Effector memory CD4-positive, alpha-beta T cell (primary cell): Measurements from ENCODE around the gene CBR3.

Experiments used
- DNase-seq, 3 donors: peaks; one replicate each; pipeline ENCODE4 v3.0.0-alpha.2; 2020
- H3K27ac ChIP-seq: 2 replicates; pipeline ENCODE4 v1.7.0; 2013; ENCODE audit warnings: mild to moderate bottlenecking, low read length, moderate library complexity; ENCODE audit not compliant: insufficient read depth, poor library complexity, severe bottlenecking
- H3K27me3 ChIP-seq: replicated peaks from 2 replicates; pipeline ENCODE4 v1.7.0; 2013; ENCODE audit warnings: mild to moderate bottlenecking, low read length; ENCODE audit not compliant: insufficient read depth, control insufficient read depth, poor library complexity, severe bottlenecking
- H3K36me3 ChIP-seq: 2 replicates; pipeline ENCODE4 v1.7.0; 2013; ENCODE audit warnings: mild to moderate bottlenecking, low read length, moderate library complexity; ENCODE audit not compliant: control insufficient read depth, insufficient read depth
- H3K4me1 ChIP-seq: 2 replicates; pipeline ENCODE4 v1.7.0; 2013; ENCODE audit warnings: low read length, mild to moderate bottlenecking; ENCODE audit not compliant: control insufficient read depth, insufficient read depth, poor library complexity, severe bottlenecking
- H3K4me3 ChIP-seq: 2 replicates; pipeline ENCODE4 v1.7.0; 2013; ENCODE audit warnings: low read length, low read depth, mild to moderate bottlenecking; ENCODE audit not compliant: insufficient read depth, poor library complexity, severe bottlenecking
- H3K9me3 ChIP-seq: 2 replicates; pipeline ENCODE4 v1.7.0; 2013; ENCODE audit warnings: mild to moderate bottlenecking, low read length, moderate library complexity; ENCODE audit not compliant: control insufficient read depth

The CBR3 gene

DNA sequence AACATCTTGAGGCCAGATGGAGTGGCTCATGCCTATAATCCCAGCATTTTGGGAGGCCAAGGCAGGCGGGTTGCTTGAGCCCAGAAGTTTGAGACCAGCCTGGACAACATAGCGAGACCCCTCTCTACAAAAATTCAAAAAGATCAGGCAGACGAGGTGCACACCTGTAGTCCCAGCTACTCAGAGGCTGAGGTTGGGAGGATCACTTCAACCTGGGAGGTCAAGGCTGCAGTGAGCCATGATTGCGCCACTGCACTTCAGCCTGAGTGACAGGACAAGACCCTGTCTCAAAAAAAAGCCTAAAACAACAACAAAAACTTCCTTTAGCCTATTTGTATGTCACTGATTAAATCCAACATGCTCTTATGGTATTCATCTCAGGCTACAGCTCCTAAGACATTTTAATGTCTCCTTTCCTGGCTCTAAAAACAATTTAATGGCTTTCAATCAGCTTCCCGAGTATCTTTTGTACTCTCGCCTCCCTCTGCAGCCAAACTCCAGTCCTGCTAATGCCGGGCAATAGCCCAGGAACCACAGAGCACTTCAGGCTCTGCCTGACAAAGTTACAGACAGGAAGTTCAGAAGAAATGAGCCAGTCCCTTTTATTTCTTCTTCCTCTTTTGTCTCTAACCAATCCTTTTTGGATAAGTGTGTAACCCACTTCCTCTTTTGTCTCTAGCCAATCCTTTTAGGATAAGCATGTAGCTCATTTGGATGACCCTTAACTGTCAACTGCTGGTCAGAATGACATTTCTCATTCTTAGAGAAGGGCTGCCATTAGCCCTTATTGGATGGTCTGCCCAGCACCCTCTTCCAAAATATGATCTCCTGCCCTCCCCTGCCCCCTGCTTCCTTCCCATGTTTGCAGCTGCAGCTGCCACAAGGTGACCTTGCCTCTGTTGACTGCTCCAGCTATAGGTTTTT, 15.2 kb downstream of the CBR3 start:
- Histone ChIP-seq H3K4me1 (peaks cover 26% of the 10 kb centered on the region), H3K36me3 (no peaks in the 10 kb centered on the region), H3K27ac (no peak overlapping the region), H3K27me3 (no peaks in the 10 kb centered on the region), H3K4me3 (no peak overlapping the region), H3K9me3 (no peaks in the 10 kb centered on the region)
- DNase-seq, result no peak

DNA sequence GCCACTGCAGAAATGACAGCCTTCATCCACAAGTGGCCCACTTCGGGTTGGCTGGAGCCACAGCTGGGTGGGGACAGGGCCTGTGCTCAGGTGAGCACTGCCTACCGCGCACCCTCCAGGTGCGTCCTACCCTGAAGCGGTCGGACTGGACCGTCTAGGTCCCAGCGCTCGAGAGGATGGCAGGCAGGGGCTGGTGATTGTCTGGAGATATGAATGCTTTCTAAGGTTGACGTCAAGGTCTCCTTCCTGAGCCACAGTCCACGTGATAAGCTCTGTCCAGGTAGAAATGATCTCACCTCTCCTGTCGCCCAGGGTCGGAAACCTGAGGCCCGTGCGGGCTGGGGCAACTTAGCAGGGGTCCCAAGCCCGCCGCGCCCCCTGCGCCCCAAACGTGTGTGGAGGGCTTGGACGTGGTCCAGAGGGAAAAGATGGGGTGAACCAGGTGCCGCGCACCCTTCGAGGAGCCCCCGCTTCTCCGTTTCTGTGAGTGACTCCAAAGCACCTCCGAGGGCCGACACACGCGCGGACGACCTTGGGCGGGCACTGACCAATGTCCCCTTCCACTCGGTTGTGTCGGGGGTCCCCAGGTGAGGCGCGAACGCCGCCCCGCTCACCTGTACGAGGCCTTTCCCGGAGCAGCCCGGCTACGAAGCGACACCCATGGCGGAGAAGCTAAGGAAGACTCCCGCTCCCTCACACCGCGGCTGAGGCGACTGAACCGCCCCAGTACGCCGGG, 20.9 kb downstream of the CBR3 start:
- Histone ChIP-seq H3K27me3 (no peaks in the 10 kb centered on the region), H3K9me3 (no peaks in the 10 kb centered on the region), H3K36me3 (no peaks in the 10 kb centered on the region), H3K4me3 (peak overlapping the region; percentile 74), H3K4me1 (peaks cover 19% of the 10 kb centered on the region), H3K27ac (peak overlapping the region; percentile 70)
- DNase-seq, result peak in 1 of 3 donors; percentile 3

DNA sequence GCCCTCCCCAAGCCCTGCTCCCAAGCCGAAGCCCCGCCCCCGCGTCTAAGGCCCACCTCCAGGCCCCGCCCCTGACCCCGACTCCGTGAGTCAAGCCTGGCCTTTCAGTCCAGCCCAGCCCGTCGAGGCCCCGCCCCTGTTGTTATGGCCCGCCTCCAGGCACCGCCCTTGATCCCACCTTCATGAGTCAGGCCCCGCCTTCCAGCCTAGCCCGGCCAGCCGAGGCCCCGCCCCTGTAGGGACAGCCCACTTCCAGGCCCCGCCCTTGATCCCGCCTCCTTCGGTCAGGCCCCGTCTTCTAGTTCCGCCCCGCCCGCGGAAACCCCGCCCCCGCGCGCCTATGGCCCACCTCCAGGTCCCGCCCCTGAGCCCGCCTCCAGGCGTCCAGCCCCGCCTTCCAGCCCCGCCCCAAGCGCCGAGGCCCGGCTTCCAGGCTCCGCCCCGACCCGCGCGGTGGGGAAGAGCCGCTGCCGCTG, 21.5 kb downstream of the CBR3 start:
- Histone ChIP-seq H3K27me3 (no peaks in the 10 kb centered on the region), H3K9me3 (no peaks in the 10 kb centered on the region), H3K4me3 (peak overlapping the region; percentile 93), H3K4me1 (peaks cover 18% of the 10 kb centered on the region), H3K36me3 (no peaks in the 10 kb centered on the region), H3K27ac (peak overlapping the region; percentile 70)
- peak; percentile 100 for DNase-seq

DNA sequence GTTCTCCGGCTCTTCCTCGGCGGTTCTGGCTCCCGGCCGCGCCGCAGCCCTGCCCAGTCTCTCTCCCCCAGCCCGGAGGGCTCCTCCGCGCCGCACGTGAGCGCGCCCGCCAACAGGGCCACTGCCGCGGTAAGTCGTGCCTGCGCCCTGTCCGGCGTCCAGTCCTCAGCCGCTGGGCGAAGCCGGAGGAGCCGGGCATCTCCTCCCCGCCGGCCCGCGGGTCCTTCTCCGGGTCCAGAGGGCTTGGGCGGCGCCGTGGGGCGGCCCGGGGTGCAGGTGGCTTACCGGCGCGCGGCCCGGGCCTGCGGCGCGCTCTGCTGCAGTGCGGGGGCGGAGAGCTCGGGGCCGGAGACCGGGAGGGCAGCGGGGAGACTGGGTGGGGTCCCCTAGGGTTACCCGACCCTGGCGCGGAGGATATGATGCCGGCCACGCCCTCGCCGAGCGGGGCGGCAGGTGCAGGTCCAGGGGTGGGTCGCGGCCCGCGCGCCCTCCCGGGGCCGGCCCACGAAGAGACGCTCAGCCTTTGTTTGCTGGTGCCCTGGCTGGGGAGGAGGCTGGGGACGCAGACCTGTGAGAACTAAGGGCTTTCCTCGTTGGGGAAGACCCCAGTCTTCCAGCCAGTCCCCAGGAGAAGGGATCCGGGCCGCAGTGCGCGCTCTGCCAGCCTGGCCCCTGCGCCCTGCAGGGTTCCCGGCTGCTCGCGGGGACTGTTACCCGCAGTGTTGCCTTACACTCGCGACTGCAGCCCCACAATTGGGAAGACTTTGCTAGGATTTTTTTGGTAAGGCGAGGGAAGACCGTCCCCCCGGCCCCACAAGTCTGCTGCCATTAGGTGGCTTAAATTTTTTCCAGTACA, 22.2 kb downstream of the CBR3 start, which contains the start of gene DOP1B:
DOP1B (plus strand) TSS at position 10 of the 856 bp plus-strand sequence. CDS start 7,910 bp downstream, outside the sequence.
- Histone ChIP-seq H3K27ac (peak within 1 kb of the TSS; percentile 70), H3K27me3 (no peaks in the 10 kb centered on the region), H3K4me1 (peaks cover 18% of the 10 kb centered on the region), H3K9me3 (no peaks in the 10 kb centered on the region), H3K4me3 (peak within 1 kb of the TSS; percentile 93), H3K36me3 (no peaks in the 10 kb centered on the region)
- DNase-seq, result peak in 1 of 3 donors; percentile 9

DNA sequence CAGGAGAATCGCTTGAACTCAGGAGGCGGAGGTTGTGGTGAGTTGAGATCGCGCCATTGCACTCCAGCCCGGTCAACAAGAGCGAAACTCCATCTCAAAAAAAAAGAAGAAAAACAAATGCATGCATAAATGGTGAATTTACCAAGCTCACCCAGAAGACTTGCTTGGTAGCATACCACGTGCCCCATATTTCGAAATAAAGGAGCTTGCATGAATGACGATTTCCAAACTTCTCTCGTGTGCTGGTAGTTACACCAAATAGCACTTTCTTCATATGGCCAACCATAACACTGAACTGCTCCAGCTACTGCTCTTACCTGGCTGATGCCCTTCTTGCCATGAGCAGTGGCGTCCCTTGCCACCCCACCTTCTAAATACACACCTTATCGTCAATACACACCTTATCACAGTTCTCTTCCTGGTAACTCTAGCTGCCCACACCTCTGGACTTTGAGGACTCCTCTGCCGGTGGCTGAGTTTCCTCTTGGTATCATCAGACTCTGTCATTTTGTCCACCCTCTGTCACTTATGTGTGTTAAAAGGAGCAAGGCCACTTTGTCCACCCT, 24.6 kb downstream of the CBR3 start:
- H3K27me3 ChIP-seq, result no peaks in the 10 kb centered on the region
- peaks cover 18% of the 10 kb centered on the region for H3K4me1 ChIP-seq
- no peaks in the 10 kb centered on the region for H3K9me3 ChIP-seq
- DNase-seq, result no peak
- no peaks in the 10 kb centered on the region for H3K36me3 ChIP-seq
- H3K4me3 ChIP-seq, result no peak overlapping the region
- no peak overlapping the region for H3K27ac ChIP-seq

DNA sequence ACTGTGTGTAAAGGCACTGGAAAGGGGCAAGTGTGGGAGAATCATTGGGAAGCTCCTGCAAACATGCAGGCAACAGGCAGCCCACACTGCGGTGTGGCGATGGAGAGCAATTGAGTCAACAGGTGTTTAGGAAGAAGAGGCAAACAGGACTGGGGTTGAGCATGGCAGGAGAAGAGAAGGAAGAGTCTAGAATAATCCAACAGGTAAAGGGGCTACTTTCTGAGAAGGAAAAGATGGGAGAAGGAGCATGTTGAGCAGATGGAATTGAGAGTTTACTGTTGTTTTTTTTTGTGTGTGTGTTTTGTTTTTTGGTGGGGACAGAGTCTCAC, 25.9 kb downstream of the CBR3 start:
- peaks cover 6% of the 10 kb centered on the region for H3K4me1 ChIP-seq

DNA sequence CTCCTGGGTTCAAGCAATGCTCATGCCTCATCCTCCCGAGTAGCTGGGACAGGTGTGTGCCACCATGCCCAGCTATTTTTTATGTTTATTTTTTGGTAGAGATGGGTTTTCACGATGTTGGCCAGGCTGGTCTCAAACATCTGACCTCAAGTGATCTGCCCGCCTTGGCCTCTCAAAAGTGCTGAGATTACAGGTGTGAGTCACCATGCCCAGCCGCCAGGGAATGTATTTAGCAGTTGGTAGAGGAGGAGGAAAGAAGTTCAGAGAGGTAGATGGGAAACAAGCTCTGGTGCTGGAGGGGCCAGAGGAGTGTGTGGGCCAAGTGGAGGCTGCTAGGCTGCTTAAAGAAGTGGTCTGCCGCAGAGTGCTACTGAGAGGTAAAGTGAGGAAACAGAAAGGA, 27.8 kb downstream of the CBR3 start:
- no peaks in the 10 kb centered on the region for H3K27me3 ChIP-seq
- no peak overlapping the region for H3K4me3 ChIP-seq
- DNase-seq, result no peak
- H3K36me3 ChIP-seq, result peaks cover 2% of the 10 kb centered on the region
- no peaks in the 10 kb centered on the region for H3K9me3 ChIP-seq
- H3K27ac ChIP-seq, result no peak overlapping the region
- peaks cover under 1% of the 10 kb centered on the region for H3K4me1 ChIP-seq

More for the DNA sequence above, 25.9 kb downstream of the CBR3 start:
- no peak overlapping the region for H3K27ac ChIP-seq
- no peaks in the 10 kb centered on the region for H3K9me3 ChIP-seq
- DNase-seq, result no peak
- H3K4me3 ChIP-seq, result no peak overlapping the region
- no peaks in the 10 kb centered on the region for H3K36me3 ChIP-seq
- no peaks in the 10 kb centered on the region for H3K27me3 ChIP-seq

DNA sequence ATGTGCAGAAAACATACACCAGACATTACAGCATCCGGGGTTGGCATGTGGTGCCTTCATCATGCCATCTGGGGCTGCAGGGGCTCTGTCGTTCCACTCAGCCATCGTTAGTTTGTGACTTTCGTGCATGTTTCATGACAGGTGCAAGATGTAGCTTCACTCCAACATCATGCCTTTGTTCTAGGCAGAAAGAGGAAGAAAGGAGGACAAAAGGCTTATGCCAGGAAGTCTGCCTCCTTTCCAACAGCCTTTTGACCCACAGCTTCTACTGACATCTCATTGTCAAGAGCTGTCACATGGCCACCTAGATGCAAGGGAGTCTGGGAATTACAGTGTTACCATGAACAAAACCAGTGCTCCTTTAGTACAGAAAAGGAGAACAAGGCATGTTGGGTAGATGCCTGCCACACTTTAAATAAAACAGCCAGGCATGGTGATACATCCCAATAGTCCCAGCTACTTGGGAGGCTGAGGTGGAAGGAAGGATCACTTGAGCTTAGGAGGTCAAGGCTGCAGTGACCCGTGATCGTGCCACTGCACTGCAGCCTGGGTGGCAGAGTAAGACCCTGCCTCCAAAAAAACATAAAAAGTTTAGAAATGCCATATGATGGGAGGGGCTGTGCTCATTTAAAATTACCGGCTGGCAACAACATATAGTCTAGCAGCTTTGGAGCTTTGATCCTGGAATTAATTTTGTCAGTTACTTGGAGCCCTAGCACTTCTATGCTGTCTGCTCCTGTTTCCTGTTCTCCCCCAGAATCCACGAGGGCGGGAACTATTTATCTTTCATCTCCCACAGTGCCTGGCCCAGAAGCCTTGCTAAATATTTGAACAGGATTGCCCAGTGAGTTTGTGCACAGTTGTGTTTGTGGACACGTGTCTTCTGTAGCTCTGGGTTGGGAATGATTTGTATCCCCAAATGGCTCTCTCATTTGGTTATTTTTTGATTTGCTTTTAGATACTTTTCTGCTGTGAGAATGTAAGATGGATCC, 29.2 kb downstream of the CBR3 start:
- H3K4me1 ChIP-seq, result no peaks in the 10 kb centered on the region

More for the DNA sequence above, 29.2 kb downstream of the CBR3 start:
- no peak overlapping the region for H3K4me3 ChIP-seq
- no peak overlapping the region for H3K27ac ChIP-seq
- DNase-seq, result no peak
- peaks cover 6% of the 10 kb centered on the region for H3K36me3 ChIP-seq
- H3K9me3 ChIP-seq, result no peaks in the 10 kb centered on the region
- no peaks in the 10 kb centered on the region for H3K27me3 ChIP-seq
